Lung (tissue), 12 donors: ENCODE data around the gene C8B. TPM values are rescaled to one million over a fixed set of nuclear protein-coding genes. Genes with fewer than 3 reads are reported as not detected.

Source experiments
- ATAC-seq: fragments of 200-7000 bp; cut with Tn5 transposase; one replicate; pipeline ENCODE4 v1.9.1; 2020; ENCODE audit warnings: moderate number of reproducible peaks; ENCODE audit not compliant: insufficient read depth, low FRiP score
- DNase-seq, 3 donors: peaks; one replicate each; pipeline ENCODE4 v3.0.0-alpha.2; 2013 to 2017
- H3K27ac ChIP-seq, 2 donors: one replicate each; pipeline ENCODE4 v1.5.1; 2013; ENCODE audit warnings: mild to moderate bottlenecking in 2 of 2, moderate library complexity in 2 of 2, control low read depth in 1 of 2, inconsistent platforms in 1 of 2, low read depth in 1 of 2, low read length in 1 of 2
- H3K27me3 ChIP-seq, 3 donors: one replicate each; pipeline ENCODE4 v1.5.1; 2013; ENCODE audit warnings: low read length in 2 of 3; ENCODE audit not compliant: control insufficient read depth in 3 of 3, insufficient read depth in 3 of 3
- H3K36me3 ChIP-seq, 4 donors: one replicate each; pipeline ENCODE4 v1.5.1; 2013; ENCODE audit warnings: low read length in 4 of 4, mild to moderate bottlenecking in 1 of 4, moderate library complexity in 1 of 4; ENCODE audit not compliant: control insufficient read depth in 4 of 4, insufficient read depth in 4 of 4
- H3K4me1 ChIP-seq, 5 donors: one replicate each; pipeline ENCODE4 v1.5.1; 2013; ENCODE audit warnings: low read length in 5 of 5, mild to moderate bottlenecking in 2 of 5, moderate library complexity in 1 of 5; ENCODE audit not compliant: control insufficient read depth in 5 of 5, insufficient read depth in 5 of 5
- H3K4me3 ChIP-seq: one replicate; pipeline ENCODE4 v1.5.1; 2013; ENCODE audit warnings: mild to moderate bottlenecking, control low read depth, moderate library complexity
- H3K9ac ChIP-seq, 2 donors: one replicate each; pipeline ENCODE4 v1.5.1; 2013; ENCODE audit warnings: low read length in 2 of 2, control low read depth in 1 of 2; ENCODE audit not compliant: insufficient read depth in 1 of 2
- H3K9me3 ChIP-seq, 4 donors: one replicate each; pipeline ENCODE4 v1.5.1; 2013; ENCODE audit warnings: low read length in 3 of 4, mild to moderate bottlenecking in 1 of 4, moderate library complexity in 1 of 4; ENCODE audit not compliant: control insufficient read depth in 4 of 4, insufficient read depth in 3 of 4
- whole genome bisulfite sequencing, 2 donors: extraction: QIAGEN DNeasy Blood & Tissue Kit; methylation state at CpG; one replicate each; pipeline ENCODE4 v1.1.7; 2013; 5-methylcytosine and 5-hydroxymethylcytosine counted together
- polyA plus RNA-seq, 2 donors: library from polyadenylated mRNA; stranded (reverse); fragments of 200-250 nt; gene quantifications; one replicate each; pipeline ENCODE4 v1.2.1, GENCODE V29; 2013
- total RNA-seq, 2 donors: library from RNA; depleted of rRNA in 1 of 2; stranded (reverse); fragments of >200 nt in 1 of 2; gene quantifications; one replicate each; pipeline ENCODE4 v1.2.1, GENCODE V29; 2014 to 2021
- TF ChIP-seq, protein P1 (sequence below): IDR thresholded peaks from 2 replicates; pipeline ENCODE4 v1.5.1; 2012; ENCODE audit warnings: mild to moderate bottlenecking; ENCODE audit errors: control extremely low read depth, extremely low read depth
- donor health status: control.
- donor health status: control.
- donor health status: Bipolar disorder and iron deficiency.
- donor health status: healthy.
- donor health status: DM: yes; HTN: yes; CAD: no.

Gene C8B
- total and polyA plus RNA-seq, 4 donors: 0.22 to 2.8 (median 1.7) TPM

DNA sequence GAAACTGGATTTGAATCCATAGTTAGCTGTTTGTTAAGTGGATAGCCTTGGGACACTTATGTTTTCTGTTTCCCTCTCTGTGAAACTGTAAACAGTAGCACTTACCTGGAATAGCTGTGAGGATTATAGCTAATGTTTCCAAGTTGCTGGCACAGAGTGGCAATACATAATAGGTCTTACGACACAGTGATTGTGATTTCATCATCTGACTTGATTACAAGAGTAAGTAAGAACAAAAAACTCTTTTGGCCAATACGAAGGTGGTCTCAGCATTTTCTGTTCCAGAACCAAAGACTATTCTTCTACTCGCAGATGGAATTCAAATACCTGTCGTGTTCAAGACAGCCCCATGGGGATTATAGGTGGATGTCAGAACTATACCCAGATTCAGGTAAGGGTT lies 2.1 kb downstream of the C8B start:
- no peak for DNase-seq
- 76 to 79% methylated on average over 4 of the region's 4 CpGs for whole genome bisulfite sequencing, 2 donors
- H3K9me3 ChIP-seq: peaks cover 0 to 4% (median 0%) of the 10 kb centered on the region in 4 donors
- no peak for ATAC-seq
- H3K36me3 ChIP-seq: no peaks in the 10 kb centered on the region
- no peak overlapping the region for H3K9ac ChIP-seq
- no peak overlapping the region for H3K4me3 ChIP-seq
- TF ChIP-seq, protein P1, sequence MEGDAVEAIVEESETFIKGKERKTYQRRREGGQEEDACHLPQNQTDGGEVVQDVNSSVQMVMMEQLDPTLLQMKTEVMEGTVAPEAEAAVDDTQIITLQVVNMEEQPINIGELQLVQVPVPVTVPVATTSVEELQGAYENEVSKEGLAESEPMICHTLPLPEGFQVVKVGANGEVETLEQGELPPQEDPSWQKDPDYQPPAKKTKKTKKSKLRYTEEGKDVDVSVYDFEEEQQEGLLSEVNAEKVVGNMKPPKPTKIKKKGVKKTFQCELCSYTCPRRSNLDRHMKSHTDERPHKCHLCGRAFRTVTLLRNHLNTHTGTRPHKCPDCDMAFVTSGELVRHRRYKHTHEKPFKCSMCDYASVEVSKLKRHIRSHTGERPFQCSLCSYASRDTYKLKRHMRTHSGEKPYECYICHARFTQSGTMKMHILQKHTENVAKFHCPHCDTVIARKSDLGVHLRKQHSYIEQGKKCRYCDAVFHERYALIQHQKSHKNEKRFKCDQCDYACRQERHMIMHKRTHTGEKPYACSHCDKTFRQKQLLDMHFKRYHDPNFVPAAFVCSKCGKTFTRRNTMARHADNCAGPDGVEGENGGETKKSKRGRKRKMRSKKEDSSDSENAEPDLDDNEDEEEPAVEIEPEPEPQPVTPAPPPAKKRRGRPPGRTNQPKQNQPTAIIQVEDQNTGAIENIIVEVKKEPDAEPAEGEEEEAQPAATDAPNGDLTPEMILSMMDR: no peak
- no peak overlapping the region for H3K27ac ChIP-seq
- no peaks in the 10 kb centered on the region for H3K27me3 ChIP-seq
- no peaks in the 10 kb centered on the region for H3K4me1 ChIP-seq

DNA sequence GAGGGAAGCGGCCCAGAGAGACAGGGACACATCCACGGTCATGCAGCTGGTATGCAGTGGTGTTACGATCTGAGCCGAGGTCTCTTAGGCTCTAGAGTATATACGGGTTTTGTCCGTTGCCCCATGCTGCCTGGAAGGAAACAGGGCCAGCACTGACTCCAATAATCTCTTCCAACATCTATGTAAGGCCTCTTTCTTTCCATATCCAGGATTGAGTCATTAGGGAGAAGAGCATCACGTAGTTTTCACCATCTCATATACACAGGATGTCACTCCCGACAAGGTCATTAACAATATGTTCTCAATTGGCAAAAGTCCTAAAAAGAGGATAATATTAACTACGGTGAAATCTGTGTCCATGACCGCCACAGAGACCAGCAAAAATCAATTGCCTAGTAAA lies 4.4 kb downstream of the C8B start:
- ATAC-seq: no peak

DNA sequence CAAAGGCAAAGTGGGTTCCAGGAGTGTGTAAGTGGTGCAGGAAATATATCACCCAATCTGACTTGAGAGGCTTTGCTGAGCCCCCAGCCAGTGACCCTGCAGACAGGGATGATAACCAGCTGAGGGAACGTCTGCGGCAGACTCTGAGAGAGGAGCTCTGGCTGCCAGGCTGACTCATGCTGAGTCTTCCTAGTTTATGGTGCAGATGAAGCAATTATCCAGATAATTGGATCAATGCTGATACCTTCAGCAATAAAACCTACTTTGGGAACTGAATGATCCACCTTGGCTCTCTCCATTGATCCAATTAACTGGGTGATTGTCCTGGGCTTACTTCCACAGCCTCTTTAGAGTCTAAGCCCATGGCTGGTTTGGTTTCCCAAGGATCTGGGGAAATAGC lies 7.3 kb downstream of the C8B start:
- no peak overlapping the region for H3K9ac ChIP-seq
- DNase-seq (no peak), ATAC-seq (no peak)
- H3K4me1 ChIP-seq: peaks cover 0 to 6% (median 0%) of the 10 kb centered on the region in 5 donors
- WGBS, 2 donors: 73 to 77% methylated on average over 2 of the region's 2 CpGs
- peaks cover 0 to 4% (median 2%) of the 10 kb centered on the region in 4 donors for H3K9me3 ChIP-seq
- TF ChIP-seq, protein P1: no peak
- H3K4me3 ChIP-seq: no peak overlapping the region
- no peaks in the 10 kb centered on the region for H3K36me3 ChIP-seq
- no peak overlapping the region for H3K27ac ChIP-seq
- no peaks in the 10 kb centered on the region for H3K27me3 ChIP-seq

More for the DNA sequence above, 4.4 kb downstream of the C8B start:
- H3K4me3 ChIP-seq: no peak overlapping the region
- H3K36me3 ChIP-seq: no peaks in the 10 kb centered on the region
- peaks cover 0 to 6% (median 0%) of the 10 kb centered on the region in 5 donors for H3K4me1 ChIP-seq
- H3K9ac ChIP-seq: no peak overlapping the region
- H3K27ac ChIP-seq: no peak overlapping the region
- TF ChIP-seq, protein P1: no peak
- no peaks in the 10 kb centered on the region for H3K27me3 ChIP-seq
- peak in 1 of 3 donors; percentile 17 for DNase-seq
- peaks cover 0 to 4% (median 2%) of the 10 kb centered on the region in 4 donors for H3K9me3 ChIP-seq
- WGBS, 2 donors: 76% methylated on average over 10 of the region's 10 CpGs

DNA sequence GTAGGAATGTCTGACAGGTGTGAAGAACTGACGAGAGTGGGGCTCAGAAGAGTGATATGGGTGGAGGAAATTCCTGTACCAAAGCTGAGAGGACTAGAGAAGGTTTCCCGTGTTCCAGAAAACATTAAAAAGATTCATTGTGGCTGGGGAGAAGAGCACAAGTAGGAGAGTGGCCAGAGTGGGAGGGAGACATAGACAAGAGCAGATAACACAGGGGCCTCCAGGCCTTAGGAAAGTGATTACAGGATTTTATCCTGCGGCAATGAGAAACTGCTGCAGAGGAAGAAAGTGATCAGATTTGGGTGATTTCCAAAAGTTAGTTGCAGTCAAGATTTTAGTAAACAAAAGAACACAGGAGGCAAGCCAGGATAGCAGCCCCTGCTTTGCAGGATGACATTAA lies 7.9 kb downstream of the C8B start:
- Histone ChIP-seq H3K9ac (no peak overlapping the region), H3K27ac (no peak overlapping the region), H3K36me3 (no peaks in the 10 kb centered on the region), H3K4me3 (no peak overlapping the region), H3K4me1 (peaks cover 0 to 6% (median 0%) of the 10 kb centered on the region in 5 donors), H3K27me3 (no peaks in the 10 kb centered on the region), H3K9me3 (peaks cover 0 to 4% (median 2%) of the 10 kb centered on the region in 4 donors)
- 48 to 65% methylated on average over 3 of the region's 3 CpGs for WGBS, 2 donors
- no peak for DNase-seq
- no peak for ATAC-seq
- TF ChIP-seq, protein P1: no peak
